NCI-H2171 (cell line): ENCODE measurements around the gene SLC18A3.

Experiments used
- DNase-seq: peaks from one replicate; lab custom pipeline; 2025; lab: John Stamatoyannopoulos, UW

Gene SLC18A3

DNA sequence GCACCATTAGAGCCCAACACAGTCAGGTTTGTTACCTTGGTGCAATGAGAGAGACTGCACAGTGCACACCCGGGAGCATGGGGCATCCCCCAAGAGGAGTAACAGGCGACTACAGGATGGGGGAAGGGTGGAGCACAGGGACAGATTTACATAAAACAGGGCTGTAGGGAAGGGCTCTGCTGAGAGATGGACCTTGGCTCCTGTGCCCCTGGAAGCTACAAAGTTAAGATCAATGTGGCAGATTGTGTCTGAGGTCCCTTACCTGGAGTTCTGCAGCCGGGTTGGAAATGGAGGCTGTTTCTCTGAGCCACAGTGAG, 13.7 kb upstream of the SLC18A3 start:
- no peak for DNase-seq

DNA sequence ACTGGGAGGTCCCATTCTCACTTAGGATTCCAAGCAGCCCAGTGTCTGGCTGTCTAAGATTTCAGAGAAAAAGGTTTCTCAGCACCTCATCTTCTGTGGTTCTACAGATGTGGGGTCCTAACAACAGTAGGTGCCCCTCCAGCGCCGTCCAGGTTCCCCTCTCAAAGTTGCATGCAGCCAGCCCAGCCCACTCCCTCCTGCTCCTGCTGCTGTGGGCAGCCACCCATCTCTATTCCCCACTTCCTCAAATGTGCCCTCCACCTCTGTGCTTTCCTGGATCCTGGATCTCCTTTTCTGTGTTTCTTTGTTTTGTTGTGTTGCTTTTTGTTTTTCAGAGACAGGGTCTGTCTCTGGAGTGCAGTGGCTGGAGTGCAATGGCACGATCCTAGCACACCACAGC, 13.3 kb upstream of the SLC18A3 start:
- DNase-seq = no peak

GRCh38 chr10:49597426-49598163, 12.5 kb upstream of the SLC18A3 start:
- no peak for DNase-seq

DNA sequence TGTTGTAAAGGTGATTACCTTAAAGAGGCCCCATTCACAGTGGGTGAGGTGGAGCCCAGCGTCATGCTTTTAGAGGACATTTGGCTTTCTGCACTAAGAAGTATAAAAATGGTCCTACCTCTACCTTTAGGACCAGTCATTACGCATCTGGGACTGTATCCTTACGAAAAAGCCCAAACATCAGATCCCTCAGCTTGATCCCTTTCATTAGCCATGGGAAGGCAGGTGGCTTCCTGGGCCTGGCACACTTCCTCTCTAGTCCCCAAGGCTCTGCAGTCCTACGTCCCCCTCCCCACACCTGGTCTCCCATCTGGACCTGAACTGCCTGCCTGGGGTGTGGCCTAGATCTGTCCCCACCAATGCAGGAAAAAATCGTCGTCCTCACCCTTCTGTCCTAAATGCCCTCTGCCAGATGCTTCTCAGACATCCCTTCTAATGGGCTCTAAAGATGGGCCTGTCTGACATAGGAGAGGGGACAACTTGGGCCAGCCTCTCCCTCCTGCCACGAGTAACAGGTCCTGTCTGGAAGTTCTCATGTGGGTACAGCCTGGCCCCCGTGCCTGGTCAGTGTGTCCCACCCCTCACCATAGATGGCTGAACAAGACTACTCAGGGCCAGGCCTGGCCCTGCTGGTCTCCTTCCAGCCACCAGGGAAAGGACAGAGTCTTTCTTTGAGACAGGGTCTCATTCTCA, 11.8 kb upstream of the SLC18A3 start:
- peak; percentile 2 for DNase-seq

DNA sequence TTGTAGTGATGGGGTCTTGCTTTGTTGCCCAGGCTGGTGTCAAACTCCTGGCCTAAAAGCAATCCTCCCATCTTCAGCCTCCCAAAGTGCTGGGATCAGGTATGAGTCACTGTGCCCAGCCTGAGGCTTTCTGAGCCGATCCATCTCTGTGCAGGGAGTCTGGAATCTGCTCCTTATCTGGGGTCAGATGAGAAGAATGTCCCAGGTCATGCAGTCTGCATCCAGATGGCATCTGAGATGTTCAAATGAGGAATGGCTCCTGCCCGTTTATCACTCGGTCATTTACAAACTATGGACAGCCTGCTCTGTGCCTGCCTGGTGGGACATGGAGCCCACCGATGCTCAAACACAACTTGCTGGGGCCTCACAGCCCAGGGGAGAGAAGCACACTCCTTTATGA, 11.1 kb upstream of the SLC18A3 start:
- DNase-seq = no peak

DNA sequence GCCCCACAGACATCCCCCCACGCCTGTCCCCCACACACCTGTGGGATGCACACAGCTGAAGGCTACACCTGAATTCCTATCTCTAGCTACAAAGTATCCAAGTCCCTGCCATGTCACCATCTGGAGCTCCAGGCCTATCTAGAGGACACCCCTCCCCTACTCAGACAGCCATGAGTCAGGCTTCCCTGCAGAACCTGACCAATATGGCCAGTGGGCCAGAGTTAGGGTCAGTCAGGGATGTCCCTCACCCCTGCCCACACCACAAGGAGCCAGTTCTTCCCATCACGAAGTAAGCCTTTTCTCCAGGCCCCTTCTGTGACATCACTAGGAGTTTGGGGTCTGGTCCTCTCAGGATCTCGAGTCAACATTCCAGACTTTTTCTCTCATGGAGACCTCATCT, 10.6 kb upstream of the SLC18A3 start:
- no peak for DNase-seq

GRCh38 chr10:49600046-49600445, 10.1 kb upstream of the SLC18A3 start:
- no peak for DNase-seq

GRCh38 chr10:49600781-49601400, 9.2 kb upstream of the SLC18A3 start:
- no peak for DNase-seq

- DNase-seq = no peak
Observed at GRCh38 chr10:49601857-49602256, 8.3 kb upstream of the SLC18A3 start.

- no peak for DNase-seq
Observed at GRCh38 chr10:49602380-49603023, 7.6 kb upstream of the SLC18A3 start.

DNA sequence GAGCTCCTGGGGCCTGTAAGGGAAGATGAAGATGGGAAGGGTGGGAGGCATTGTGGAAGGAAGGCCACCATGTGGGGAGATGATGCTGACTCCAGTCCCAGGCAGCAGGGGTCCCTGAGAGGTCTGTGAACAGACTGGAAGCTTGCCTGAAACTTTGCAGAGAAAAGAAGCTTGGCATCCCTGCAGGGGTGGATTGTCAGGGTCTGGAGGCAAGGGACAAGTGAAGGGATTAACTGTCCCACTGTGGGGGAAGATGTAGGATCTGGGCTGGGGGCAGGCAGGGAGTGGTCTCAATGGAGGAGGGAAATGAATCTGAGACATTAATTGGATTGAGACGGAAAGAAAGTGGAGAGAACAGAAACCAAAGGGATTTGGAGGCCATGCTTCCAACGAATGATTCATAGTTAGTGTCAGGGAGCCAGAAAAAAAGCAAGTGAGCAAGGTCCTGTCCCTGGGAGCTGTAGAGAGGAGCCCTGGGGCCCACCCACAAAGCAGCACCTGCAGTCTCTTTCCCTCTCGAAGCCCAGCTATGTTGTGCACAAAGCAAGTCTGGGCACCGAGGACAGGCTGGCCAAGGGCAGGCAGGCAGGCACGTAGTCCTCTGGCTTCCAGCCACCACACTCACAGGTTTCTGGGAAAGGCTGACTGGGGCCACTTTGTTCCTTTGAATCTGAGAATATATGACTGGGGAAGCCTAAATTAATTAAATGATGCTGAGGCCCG, 4.7 kb upstream of the SLC18A3 start:
- no peak for DNase-seq

GRCh38 chr10:49605939-49606509, 4.1 kb upstream of the SLC18A3 start:
- DNase-seq = no peak

- no peak for DNase-seq
Observed at GRCh38 chr10:49606981-49607535, 3.1 kb upstream of the SLC18A3 start.

GRCh38 chr10:49608166-49609005, 1.7 kb upstream of the SLC18A3 start:
- DNase-seq = no peak

DNA sequence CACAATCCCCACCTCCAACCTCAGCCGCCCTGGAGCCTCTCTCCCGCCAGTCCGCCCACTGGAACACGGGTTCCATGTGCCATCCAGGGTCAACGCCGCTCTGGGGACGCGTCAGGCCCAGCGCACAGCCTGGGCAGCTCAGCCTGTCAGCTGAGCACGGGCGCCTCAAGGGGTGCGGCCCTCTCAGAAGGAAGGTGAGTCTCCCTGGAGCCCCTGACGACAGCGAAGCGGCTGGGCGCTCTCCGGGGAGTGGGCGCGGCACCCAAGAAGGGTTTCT, 1.2 kb upstream of the SLC18A3 start:
- DNase-seq = no peak

GRCh38 chr10:49609283-49610113, 612 bp upstream of the SLC18A3 start:
- peak; percentile 3 for DNase-seq

DNA sequence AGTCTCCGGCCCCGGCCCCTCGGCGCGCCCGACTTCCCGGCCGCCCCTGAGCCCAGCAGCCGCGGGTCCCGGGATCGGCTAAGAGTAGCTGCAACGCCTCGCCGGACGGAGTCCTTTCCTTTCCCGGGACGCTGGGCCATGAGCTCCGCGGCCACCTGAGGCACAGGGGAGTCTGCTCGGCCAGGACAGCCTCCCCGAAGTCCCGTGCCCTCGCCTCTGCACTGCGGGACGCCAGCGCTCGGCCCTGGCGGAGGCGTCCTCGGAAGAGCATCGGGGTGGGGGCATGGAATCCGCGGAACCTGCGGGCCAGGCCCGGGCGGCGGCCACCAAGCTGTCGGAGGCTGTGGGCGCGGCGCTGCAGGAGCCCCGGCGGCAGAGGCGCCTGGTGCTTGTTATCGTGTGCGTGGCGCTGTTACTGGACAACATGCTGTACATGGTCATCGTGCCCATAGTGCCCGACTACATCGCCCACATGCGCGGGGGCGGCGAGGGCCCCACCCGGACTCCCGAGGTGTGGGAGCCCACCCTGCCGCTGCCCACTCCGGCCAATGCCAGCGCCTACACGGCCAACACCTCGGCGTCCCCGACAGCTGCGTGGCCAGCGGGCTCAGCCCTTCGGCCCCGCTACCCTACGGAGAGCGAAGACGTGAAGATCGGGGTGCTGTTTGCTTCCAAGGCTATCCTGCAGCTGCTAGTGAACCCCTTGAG, 502 bp downstream of the SLC18A3 start:
- DNase-seq = no peak

DNA sequence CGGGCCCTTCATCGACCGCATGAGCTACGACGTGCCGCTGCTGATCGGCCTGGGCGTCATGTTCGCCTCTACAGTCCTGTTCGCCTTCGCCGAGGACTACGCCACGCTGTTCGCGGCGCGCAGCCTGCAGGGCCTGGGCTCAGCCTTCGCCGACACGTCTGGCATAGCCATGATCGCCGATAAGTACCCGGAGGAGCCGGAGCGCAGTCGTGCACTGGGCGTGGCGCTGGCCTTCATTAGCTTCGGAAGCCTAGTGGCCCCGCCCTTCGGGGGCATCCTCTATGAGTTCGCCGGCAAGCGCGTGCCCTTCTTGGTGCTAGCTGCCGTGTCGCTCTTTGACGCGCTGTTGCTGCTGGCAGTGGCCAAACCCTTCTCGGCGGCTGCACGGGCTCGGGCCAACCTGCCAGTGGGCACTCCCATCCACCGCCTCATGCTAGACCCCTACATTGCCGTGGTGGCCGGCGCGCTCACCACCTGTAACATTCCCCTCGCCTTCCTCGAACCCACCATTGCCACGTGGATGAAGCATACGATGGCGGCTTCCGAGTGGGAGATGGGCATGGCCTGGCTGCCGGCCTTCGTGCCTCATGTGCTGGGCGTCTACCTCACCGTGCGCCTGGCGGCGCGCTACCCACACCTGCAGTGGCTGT, 1.2 kb downstream of the SLC18A3 start:
- DNase-seq = no peak
